Lower leg skin (tissue), 4 donors: Measurements from ENCODE around the gene PPIF. TPM values are rescaled to one million over a fixed set of nuclear protein-coding genes. Genes with fewer than 3 reads are reported as not detected.

ENCODE experiments used
- DNase-seq, 2 donors: peaks; one replicate each; pipeline ENCODE4 v3.0.0-alpha.2; 2019; ENCODE audit warnings: low spot score in 2 of 2
- H3K4me3 ChIP-seq: fragments of 200-600 bp; sonication (generic); 2 replicates; pipeline ENCODE4 v1.5.1; 2017; ENCODE audit warnings: mild to moderate bottlenecking, low read depth; ENCODE audit not compliant: poor library complexity, severe bottlenecking
- CTCF ChIP-seq, 3 donors: fragments of 450-650 bp; IDR thresholded peaks; one replicate each; pipeline ENCODE4 v1.5.1; 2016; ENCODE audit warnings: antibody characterized with exemption in 3 of 3, mild to moderate bottlenecking in 3 of 3, moderate library complexity in 2 of 3
- POLR2A ChIP-seq, 2 donors: fragments of 450-650 bp; IDR thresholded peaks; one replicate each; pipeline ENCODE4 v1.6.1; 2016 to 2017; ENCODE audit warnings: antibody characterized with exemption in 2 of 2, mild to moderate bottlenecking in 1 of 2, moderate library complexity in 1 of 2
- WGBS, 2 donors: methylation state at CpG; one replicate each; pipeline ENCODE4 v1.1.5; 2018; 5-methylcytosine and 5-hydroxymethylcytosine counted together
- intact Hi-C: fragments of 100-400 bp; cut with DNase I; formaldehyde crosslinking; loops from one replicate; pipeline ENCODE4 v1.15.0; 2023; ENCODE audit warnings: low total_unique reads
- total RNA-seq, 4 donors: library from RNA; depleted of rRNA; stranded (reverse); fragments of >200 nt; gene quantifications; one replicate each; pipeline ENCODE4 v1.1.0, GENCODE V29; 2016

The PPIF gene
- total RNA-seq, 4 donors from 2014 or later = 59.3 to 123 (median 78.3) TPM

- intact Hi-C loops = no loop called here
- WGBS, 2 donors = 73 to 92% methylated on average over 6 of the region's 6 CpGs
- DNase-seq = peak in 1 of 2 donors; percentile 68
- no peak for TF ChIP-seq CTCF (IDR thresholded peaks at IDR 0.05)
- TF ChIP-seq POLR2A (IDR thresholded peaks at IDR 0.05) = no peak
- no peak overlapping the region for H3K4me3 ChIP-seq
Measured at GRCh38 chr10:79392506-79393176, 45.4 kb downstream of the PPIF start.

GRCh38 chr10:79393221-79393923 lies 46.1 kb downstream of the PPIF start:
- TF ChIP-seq POLR2A (IDR thresholded peaks at IDR 0.05) (no peak), CTCF (IDR thresholded peaks at IDR 0.05) (no peak)
- intact Hi-C loops = no loop called here
- WGBS, 2 donors = 94 to 97% methylated on average over 4 of the region's 4 CpGs
- no peak for DNase-seq
- H3K4me3 ChIP-seq = no peak overlapping the region

- DNase-seq = peak in 1 of 2 donors; percentile 64
- no peak overlapping the region for H3K4me3 ChIP-seq
- intact Hi-C loops = no loop called here
- TF ChIP-seq CTCF (IDR thresholded peaks at IDR 0.05) (no peak), POLR2A (IDR thresholded peaks at IDR 0.05) (no peak)
- WGBS, 2 donors = 96 to 98% methylated on average over 17 of the region's 17 CpGs
Measured at GRCh38 chr10:79393924-79394610, 46.8 kb downstream of the PPIF start.

GRCh38 chr10:79394664-79395063 lies 47.4 kb downstream of the PPIF start:
- intact Hi-C loops = no loop called here
- 92 to 93% methylated on average over 5 of the region's 5 CpGs for WGBS, 2 donors
- TF ChIP-seq CTCF (IDR thresholded peaks at IDR 0.05) (no peak), POLR2A (IDR thresholded peaks at IDR 0.05) (no peak)
- H3K4me3 ChIP-seq = no peak overlapping the region
- DNase-seq = peak in 1 of 2 donors; percentile 29

- no peak for TF ChIP-seq CTCF (IDR thresholded peaks at IDR 0.05)
- no peak for TF ChIP-seq POLR2A (IDR thresholded peaks at IDR 0.05)
- H3K4me3 ChIP-seq = no peak overlapping the region
- WGBS, 2 donors = 87 to 89% methylated on average over 5 of the region's 5 CpGs
- intact Hi-C loops = no loop called here
- DNase-seq = no peak
Measured at GRCh38 chr10:79396520-79396919, 49.3 kb downstream of the PPIF start.
